Keratinocyte (primary cell): ENCODE data around the gene RDH5. TPM values are rescaled to one million over a fixed set of nuclear protein-coding genes. Genes with fewer than 3 reads are reported as not detected.

Experiments
- DNase-seq: peaks from one replicate; pipeline ENCODE4 v3.0.0-alpha.2; 2011; ENCODE audit warnings: low read depth, missing footprints, low spot score
- FAIRE-seq: peaks from 2 replicates; lab custom pipeline; 2011; peaks lifted over from hg19 to GRCh38; lab: Jason Lieb, UNC
- H2AFZ ChIP-seq: 2 replicates; pipeline ENCODE4 v1.6.0; 2012; ENCODE audit warnings: low read length, control low read depth, inconsistent platforms; ENCODE audit not compliant: control insufficient read depth
- H3K27ac ChIP-seq: 2 replicates; pipeline ENCODE4 v1.5.1; 2011; ENCODE audit warnings: low read length; ENCODE audit not compliant: control insufficient read depth, insufficient read depth
- H3K27me3 ChIP-seq: 3 replicates; pipeline ENCODE4 v1.6.0; 2011; ENCODE audit warnings: low read length; ENCODE audit not compliant: control insufficient read depth, insufficient read depth; ENCODE audit errors: extremely low read depth
- H3K36me3 ChIP-seq, 2 experiments: 2 replicates in 1 of 2; 3 replicates in 1 of 2; pipeline ENCODE4 v1.5.1; 2011; ENCODE audit warnings: low read length in 2 of 2, mild to moderate bottlenecking in 1 of 2; ENCODE audit not compliant: control insufficient read depth in 2 of 2, insufficient read depth in 2 of 2; ENCODE audit errors: extremely low read depth in 1 of 2
- H3K4me1 ChIP-seq: 3 replicates; pipeline ENCODE4 v1.5.1; 2011; ENCODE audit warnings: low read length; ENCODE audit not compliant: control insufficient read depth, insufficient read depth; ENCODE audit errors: extremely low read depth
- H3K4me2 ChIP-seq: 3 replicates; pipeline ENCODE4 v1.6.0; 2011; ENCODE audit warnings: low read depth, low read length; ENCODE audit not compliant: control insufficient read depth, insufficient read depth; ENCODE audit errors: extremely low read depth
- H3K4me3 ChIP-seq, 3 experiments: fragments of 200-600 bp in 1 of 3; sonication (generic) in 1 of 3; 2 replicates in 2 of 3; 3 replicates in 1 of 3; pipeline ENCODE4 v1.5.1; 2011 to 2016; ENCODE audit warnings: low read length in 3 of 3, mild to moderate bottlenecking in 3 of 3, control low read depth in 2 of 3, inconsistent platforms in 1 of 3, low read depth in 1 of 3, mixed read lengths in 1 of 3, mixed run types in 1 of 3, moderate library complexity in 1 of 3; ENCODE audit not compliant: control insufficient read depth in 2 of 3, insufficient read depth in 2 of 3; ENCODE audit errors: extremely low read depth in 1 of 3
- H3K79me2 ChIP-seq: 2 replicates; pipeline ENCODE4 v1.6.0; 2012; ENCODE audit warnings: low read length; ENCODE audit not compliant: control insufficient read depth, insufficient read depth
- H3K9ac ChIP-seq: 3 replicates; pipeline ENCODE4 v1.6.0; 2011; ENCODE audit warnings: low read length; ENCODE audit not compliant: control insufficient read depth, insufficient read depth; ENCODE audit errors: extremely low read depth
- H3K9me1 ChIP-seq: 3 replicates; pipeline ENCODE4 v1.6.0; 2011; ENCODE audit warnings: low read length; ENCODE audit not compliant: control insufficient read depth, insufficient read depth; ENCODE audit errors: extremely low read depth
- H3K9me3 ChIP-seq: 2 replicates; pipeline ENCODE4 v1.5.1; 2012; ENCODE audit warnings: low read depth, low read length; ENCODE audit not compliant: control insufficient read depth
- H4K20me1 ChIP-seq: 3 replicates; pipeline ENCODE4 v1.6.0; 2011; ENCODE audit warnings: low read length; ENCODE audit not compliant: control insufficient read depth, insufficient read depth; ENCODE audit errors: extremely low read depth
- EZH2 ChIP-seq: IDR thresholded peaks from one replicate; pipeline ENCODE4 v1.6.1; 2012; ENCODE audit warnings: inconsistent platforms, mild to moderate bottlenecking, low read length, moderate library complexity
- dilution Hi-C: fragments of 300-500 bp; cut with MboI; formaldehyde crosslinking; loops from one replicate; pipeline ENCODE4 v1.7.0; 2020; ENCODE audit warnings: low sequenced_read_pairs; ENCODE audit not compliant: extremely low pct_ligation_motif_present
- polyA plus RNA-seq, 5 experiments: library from polyadenylated mRNA; depleted of rRNA in 3 of 5; stranded (reverse) in 3 of 5; stranded (forward) in 1 of 5; unstranded in 1 of 5; fragments of >200 nt; gene quantifications; 1 replicate in 1 of 5; 2 replicates in 3 of 5; 3 replicates in 1 of 5; pipeline versions ENCODE4 v1.2.1 to v1.2.3, GENCODE V29; 2011 to 2012; ENCODE audit warnings: missing spikeins in 2 of 5, low read depth in 1 of 5, low replicate concordance in 1 of 5
- TF ChIP-seq, protein P1 (sequence below), 3 experiments: IDR thresholded peaks in 1 of 3; conservative IDR thresholded peaks in 1 of 3; optimal IDR thresholded peaks in 1 of 3; 2 replicates in 2 of 3; 3 replicates in 1 of 3; pipeline versions ENCODE3 to v1.5.1; 2011; ENCODE audit warnings: low read length in 3 of 3, mild to moderate bottlenecking in 3 of 3, moderate library complexity in 2 of 3, control low read depth in 1 of 3, inconsistent platforms in 1 of 3; ENCODE audit not compliant: insufficient read depth in 2 of 3; ENCODE audit errors: extremely low read depth in 1 of 3

RDH5 gene
- polyA plus RNA-seq, 1 donor (not counting 4 experiments of a cell fraction or from before 2014, with no cell fraction given) = 1.2 TPM

- H3K27ac ChIP-seq = no peak overlapping the region
- no peak overlapping the region for H3K9ac ChIP-seq
- dilution Hi-C loops = loop anchor here (5.0 kb wide), 1 partner anchor 37 kb away; the partner anchor contains the start of gene RDH5
- no peaks in the 10 kb centered on the region for H3K36me3 ChIP-seq
- no peaks in the 10 kb centered on the region for H4K20me1 ChIP-seq
- no peaks in the 10 kb centered on the region for H3K4me1 ChIP-seq
- no peak for FAIRE-seq
- H3K9me1 ChIP-seq = no peaks in the 10 kb centered on the region
- no peak for DNase-seq
- TF ChIP-seq, protein P1, sequence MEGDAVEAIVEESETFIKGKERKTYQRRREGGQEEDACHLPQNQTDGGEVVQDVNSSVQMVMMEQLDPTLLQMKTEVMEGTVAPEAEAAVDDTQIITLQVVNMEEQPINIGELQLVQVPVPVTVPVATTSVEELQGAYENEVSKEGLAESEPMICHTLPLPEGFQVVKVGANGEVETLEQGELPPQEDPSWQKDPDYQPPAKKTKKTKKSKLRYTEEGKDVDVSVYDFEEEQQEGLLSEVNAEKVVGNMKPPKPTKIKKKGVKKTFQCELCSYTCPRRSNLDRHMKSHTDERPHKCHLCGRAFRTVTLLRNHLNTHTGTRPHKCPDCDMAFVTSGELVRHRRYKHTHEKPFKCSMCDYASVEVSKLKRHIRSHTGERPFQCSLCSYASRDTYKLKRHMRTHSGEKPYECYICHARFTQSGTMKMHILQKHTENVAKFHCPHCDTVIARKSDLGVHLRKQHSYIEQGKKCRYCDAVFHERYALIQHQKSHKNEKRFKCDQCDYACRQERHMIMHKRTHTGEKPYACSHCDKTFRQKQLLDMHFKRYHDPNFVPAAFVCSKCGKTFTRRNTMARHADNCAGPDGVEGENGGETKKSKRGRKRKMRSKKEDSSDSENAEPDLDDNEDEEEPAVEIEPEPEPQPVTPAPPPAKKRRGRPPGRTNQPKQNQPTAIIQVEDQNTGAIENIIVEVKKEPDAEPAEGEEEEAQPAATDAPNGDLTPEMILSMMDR (optimal IDR thresholded peaks at IDR 0.05 in 1 of 3, IDR thresholded peaks at IDR 0.05 in 1 of 3, conservative IDR thresholded peaks at IDR 0.05 in 1 of 3; ENCODE audit: extremely low read depth in 1 of 3, insufficient read depth in 2 of 3, low read length in 3 of 3) = no peak
- TF ChIP-seq EZH2 = no peak
- H3K79me2 ChIP-seq = no peaks in the 10 kb centered on the region
- H3K9me3 ChIP-seq = no peaks in the 10 kb centered on the region
- H2AFZ ChIP-seq = no peak overlapping the region
- H3K4me3 ChIP-seq = no peak overlapping the region
- H3K27me3 ChIP-seq = peaks cover 12% of the 10 kb centered on the region
- no peak overlapping the region for H3K4me2 ChIP-seq
Measured at GRCh38 chr12:55685671-55686070, 34.5 kb upstream of the RDH5 start.

DNA sequence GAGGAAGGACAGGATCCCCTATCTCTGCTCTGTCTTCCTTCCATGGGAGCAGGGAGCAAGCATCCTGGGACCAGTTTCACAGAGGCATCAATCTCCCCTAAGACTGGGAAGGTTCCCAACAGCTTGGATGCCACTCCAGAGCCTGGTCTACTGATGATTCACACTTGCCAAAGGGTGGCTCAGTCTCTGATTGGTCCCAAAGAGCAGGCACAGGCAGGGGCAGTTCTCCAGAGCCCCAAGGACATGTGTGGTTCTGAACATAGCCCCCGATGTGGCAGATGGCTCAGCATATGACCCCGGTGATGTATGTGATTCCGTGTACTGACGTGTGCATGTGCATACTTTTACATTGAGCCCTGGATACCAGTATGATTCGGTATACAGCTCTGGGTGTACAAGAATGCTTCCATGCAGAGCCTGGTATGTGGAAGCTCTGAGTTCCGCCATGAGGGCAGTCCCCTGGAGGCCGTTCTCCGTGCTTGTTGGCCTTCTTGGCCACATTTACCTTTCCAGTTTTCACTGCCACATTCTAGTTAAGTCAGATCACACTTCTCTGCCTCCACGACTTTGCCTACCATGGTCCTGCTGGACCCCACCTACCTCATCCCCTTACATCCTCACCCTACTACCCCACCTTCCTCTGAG lies 33.7 kb upstream of the RDH5 start:
- Histone ChIP-seq H3K27me3 (peaks cover 8% of the 10 kb centered on the region), H3K9me3 (no peaks in the 10 kb centered on the region), H3K4me1 (no peaks in the 10 kb centered on the region), H3K9ac (no peak overlapping the region), H3K9me1 (no peaks in the 10 kb centered on the region), H2AFZ (no peak overlapping the region), H4K20me1 (no peaks in the 10 kb centered on the region), H3K27ac (no peak overlapping the region), H3K4me2 (no peak overlapping the region), H3K79me2 (no peaks in the 10 kb centered on the region), H3K4me3 (no peak overlapping the region), H3K36me3 (no peaks in the 10 kb centered on the region)
- TF ChIP-seq EZH2 = no peak
- TF ChIP-seq, protein P1 (optimal IDR thresholded peaks at IDR 0.05 in 1 of 3, IDR thresholded peaks at IDR 0.05 in 1 of 3, conservative IDR thresholded peaks at IDR 0.05 in 1 of 3; ENCODE audit: extremely low read depth in 1 of 3, insufficient read depth in 2 of 3, low read length in 3 of 3) = no peak
- no peak for DNase-seq
- dilution Hi-C loops = loop anchor here (5.0 kb wide), 1 partner anchor 36 kb away; the partner anchor contains the start of gene RDH5
- FAIRE-seq = no peak
